NCI-H69 (cell line): ENCODE results near the gene COX20.
A peak's percentile ranks its signal among the peaks of the same experiment; 100 is the strongest.
"Not testable (repeated sequence)": the region's sequence is repeated elsewhere in the genome, so short reads cannot be mapped to it uniquely, and the experiment has no call there.

Experiments
- DNase-seq: peaks from one replicate; lab custom pipeline; 2025; lab: John Stamatoyannopoulos, UW

The COX20 gene

GRCh38 chr1:244822878-244823277 lies 12.6 kb upstream of the COX20 start:
- DNase-seq = no peak

- DNase-seq = no peak
Measured at GRCh38 chr1:244826712-244827111, 8.7 kb upstream of the COX20 start.

- DNase-seq = no peak
Measured at GRCh38 chr1:244830639-244831038, 4.8 kb upstream of the COX20 start.

- DNase-seq = not testable (repeated sequence)
Measured at GRCh38 chr1:244833260-244833659, 2.2 kb upstream of the COX20 start.

GRCh38 chr1:244833734-244834542 lies 1.5 kb upstream of the COX20 start:
- peak; percentile 89 for DNase-seq

DNA sequence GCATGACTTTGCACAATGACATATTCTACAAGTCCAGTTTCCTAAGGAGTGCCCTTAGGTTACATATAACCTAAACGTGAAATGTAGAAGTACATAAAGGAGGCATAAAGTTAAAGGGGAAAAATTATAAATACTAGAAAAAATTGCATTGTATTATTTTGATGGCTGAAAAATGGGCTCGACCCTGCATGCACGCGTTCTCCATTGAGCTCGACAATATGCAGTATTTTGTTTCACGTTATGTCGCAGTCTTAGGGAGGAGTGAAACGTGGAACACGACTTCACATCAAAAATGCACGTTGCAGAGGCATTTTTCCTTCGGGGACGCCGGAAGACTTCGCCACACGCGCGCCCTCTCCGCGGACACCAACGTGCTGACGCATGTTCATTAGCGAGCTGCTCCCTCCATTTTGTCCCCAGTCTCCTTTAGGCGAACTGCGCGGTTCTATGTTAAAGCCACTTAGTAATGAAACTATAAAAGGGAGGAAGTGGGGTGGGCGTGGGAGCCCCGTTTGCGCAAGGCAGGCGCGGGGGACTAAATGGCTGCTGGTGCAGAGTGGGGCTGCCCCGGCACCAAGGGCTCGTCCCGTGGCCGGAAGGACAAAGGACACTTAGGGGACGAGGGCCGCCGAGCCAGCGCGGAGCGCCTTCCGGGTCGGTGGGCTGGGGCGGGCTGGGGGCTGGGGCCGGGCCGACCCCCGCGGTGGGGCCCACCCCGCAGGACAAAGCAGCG lies 749 bp upstream of the COX20 start:
- peak; percentile 99 for DNase-seq

DNA sequence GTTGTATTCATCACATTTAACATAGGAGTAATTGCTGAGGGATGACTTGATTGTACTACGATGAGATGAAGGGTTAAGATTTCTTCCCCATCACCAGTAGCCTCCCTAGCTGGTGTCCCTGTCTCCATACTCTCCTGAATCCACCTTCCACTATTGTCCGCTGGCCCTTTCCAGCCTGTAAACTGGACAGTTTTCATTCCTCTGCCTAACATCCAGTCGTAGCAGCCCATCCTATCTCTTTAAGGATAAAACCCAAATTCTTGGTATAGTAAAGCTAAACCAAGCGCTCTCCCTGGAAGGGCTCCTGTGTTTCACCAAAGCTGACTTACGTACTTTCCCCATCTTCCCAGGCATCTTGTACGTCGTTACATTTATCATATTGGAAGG lies 670 bp downstream of the COX20 start:
- peak; percentile 80 for DNase-seq

- DNase-seq = no peak
Measured at GRCh38 chr1:244836584-244836983, 1.1 kb downstream of the COX20 start.

GRCh38 chr1:244837597-244838258 lies 2.3 kb downstream of the COX20 start:
- DNase-seq = peak; percentile 62

GRCh38 chr1:244839656-244840055 lies 4.2 kb downstream of the COX20 start:
- peak; percentile 24 for DNase-seq

GRCh38 chr1:244840219-244840794 lies 4.8 kb downstream of the COX20 start:
- DNase-seq = peak; percentile 25

DNA sequence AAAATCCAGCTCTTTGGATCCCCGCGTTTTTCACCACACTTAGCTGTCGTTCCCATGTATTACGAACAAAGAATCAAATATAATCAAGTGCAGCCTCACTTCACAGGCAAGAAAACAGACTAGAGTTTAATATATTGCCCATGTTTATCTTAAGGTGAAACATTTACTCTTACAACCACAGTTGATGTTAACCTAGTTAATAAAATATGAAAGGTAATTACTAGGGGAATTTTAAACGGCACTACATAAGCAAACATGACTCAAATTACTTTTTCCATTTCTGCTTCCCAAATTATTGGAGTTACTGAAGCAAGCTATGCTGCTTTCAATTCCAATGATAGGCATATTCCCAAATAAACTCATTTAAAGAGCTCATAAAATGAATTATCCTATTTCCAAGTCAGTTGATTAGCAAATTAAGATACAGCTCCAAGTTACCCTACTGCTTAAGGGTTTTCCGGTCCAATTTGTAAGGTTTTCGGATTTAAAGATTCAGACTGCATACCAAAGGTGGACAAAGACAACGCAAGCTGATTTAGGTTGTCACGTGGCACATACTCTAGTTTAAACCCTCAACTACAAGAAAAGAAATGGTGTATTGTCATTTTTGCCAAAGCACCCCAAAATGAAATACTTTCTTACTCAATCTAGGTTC lies 5.9 kb downstream of the COX20 start:
- no peak for DNase-seq

- no peak for DNase-seq
Measured at GRCh38 chr1:244843148-244843978, 7.9 kb downstream of the COX20 start.

DNA sequence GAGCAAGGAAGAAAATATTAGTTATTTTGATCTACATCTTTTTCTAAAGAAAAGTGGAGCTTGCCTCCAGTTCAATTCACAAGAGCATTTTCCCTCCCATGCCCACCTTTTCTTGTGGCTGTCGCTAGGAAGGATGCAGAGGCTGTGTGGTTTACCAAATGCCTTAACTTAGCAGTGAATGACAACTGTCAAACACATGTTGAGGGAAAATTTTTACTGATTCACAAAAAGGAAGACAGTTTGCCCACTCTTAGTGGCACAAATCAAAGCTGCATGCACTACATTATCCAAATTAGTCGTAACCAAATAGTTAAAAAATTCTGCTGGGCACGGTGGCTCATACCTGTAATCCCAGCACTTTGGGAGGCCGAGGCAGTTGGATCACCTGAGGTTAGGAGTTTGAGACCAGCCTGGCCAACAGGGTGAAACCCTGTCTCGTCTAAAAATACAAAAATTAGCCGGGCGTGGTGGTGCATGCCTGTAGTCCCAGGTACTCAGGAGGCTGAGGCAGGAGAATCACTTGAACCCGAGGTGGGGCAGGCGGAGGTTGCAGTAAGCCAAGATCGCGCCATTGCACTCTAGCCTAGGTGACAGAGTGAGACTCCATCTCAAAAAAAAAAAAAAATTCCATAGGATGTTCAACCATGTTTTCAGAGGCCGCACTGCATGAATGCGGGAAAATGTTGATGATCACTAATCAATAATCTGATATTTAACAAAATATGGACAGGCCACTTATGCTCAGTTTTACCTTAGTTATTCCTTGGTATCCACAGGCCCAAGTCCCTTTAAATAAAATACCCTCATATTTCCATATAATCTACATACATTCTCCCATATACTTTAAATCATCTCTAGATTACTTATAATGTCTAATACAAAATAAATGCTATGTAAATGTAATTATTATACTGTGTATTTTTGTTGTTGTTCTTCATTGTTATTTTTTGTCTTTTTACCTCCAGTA lies 9.0 kb downstream of the COX20 start:
- DNase-seq = no peak

DNA sequence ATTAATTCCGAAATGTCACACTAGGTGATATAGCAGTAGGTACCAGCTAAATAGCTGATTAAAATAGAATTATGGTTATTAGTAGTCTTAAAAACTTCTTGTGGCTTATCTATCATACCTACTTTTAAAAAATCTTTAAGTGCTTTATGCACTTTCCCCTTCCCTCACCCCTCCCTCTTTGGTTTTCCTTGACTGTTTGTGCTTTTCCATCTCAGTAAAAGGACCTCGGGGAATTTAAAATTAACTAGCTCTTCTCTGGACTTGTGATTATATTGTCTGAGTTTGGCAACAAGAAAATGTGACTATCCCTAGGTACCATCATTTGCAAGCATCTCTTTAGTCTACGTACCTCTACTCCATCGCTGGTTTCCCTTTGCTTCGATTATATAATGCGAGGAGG lies 11.2 kb downstream of the COX20 start:
- DNase-seq = no peak

DNA sequence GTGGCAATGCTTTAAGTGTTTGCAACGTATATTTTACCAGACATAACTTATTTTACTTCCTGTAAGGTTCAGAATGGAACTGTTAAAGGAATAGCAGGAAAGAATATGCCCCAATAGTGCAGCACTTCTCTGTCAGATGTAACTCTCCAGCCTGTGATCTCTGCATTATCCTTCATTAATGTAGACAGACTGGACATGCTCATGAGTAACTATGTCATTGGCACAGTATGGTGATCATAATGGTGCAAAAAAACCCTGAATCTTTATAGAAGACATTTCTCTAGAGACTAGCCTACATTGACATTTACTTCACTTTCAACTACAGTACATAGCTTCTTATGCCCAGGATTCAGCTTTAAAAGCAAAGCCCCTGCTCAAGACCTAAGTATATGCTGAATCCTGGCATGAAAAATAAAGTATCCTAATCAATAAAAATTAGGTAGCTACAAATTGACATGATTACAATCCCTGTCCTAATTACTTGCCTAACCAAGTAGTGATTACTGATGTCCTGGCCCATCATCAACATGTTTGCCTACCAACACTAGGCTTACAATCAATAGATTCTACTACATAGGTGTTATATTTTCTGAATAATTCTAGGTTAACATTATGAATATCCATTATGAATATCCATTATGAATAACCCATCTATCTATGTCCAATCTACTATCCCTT lies 13.9 kb downstream of the COX20 start:
- no peak for DNase-seq

GRCh38 chr1:244850099-244850852 lies 14.8 kb downstream of the COX20 start:
- DNase-seq = no peak

- no peak for DNase-seq
Measured at GRCh38 chr1:244850896-244851295, 15.4 kb downstream of the COX20 start.
